ENCODE data around the gene ANKRD65. TPM values are rescaled to one million over a fixed set of nuclear protein-coding genes. Genes with fewer than 3 reads are reported as not detected.
A peak's percentile ranks its signal among the peaks of the same experiment; 100 is the strongest.

ANKRD65 gene
- total RNA-seq, 1 donor from 2014 or later, result 38.4 TPM

GRCh38 chr1:1424707-1425106, 3.6 kb upstream of the ANKRD65 start:
- Mint-ChIP-seq H3K27ac (ENCODE audit: unreplicated experiment) (peak overlapping the region; percentile 77), H3K4me1 (ENCODE audit: low read depth, unreplicated experiment) (peaks cover 10% of the 10 kb centered on the region), H3K4me3 (ENCODE audit: unreplicated experiment) (peak overlapping the region; percentile 52), H3K36me3 (ENCODE audit: unreplicated experiment) (no peaks in the 10 kb centered on the region), H3K9me3 (ENCODE audit: unreplicated experiment) (peaks cover 11% of the 10 kb centered on the region), H3K27me3 (ENCODE audit: unreplicated experiment) (peaks cover 6% of the 10 kb centered on the region)
- TF ChIP-seq, protein P1, sequence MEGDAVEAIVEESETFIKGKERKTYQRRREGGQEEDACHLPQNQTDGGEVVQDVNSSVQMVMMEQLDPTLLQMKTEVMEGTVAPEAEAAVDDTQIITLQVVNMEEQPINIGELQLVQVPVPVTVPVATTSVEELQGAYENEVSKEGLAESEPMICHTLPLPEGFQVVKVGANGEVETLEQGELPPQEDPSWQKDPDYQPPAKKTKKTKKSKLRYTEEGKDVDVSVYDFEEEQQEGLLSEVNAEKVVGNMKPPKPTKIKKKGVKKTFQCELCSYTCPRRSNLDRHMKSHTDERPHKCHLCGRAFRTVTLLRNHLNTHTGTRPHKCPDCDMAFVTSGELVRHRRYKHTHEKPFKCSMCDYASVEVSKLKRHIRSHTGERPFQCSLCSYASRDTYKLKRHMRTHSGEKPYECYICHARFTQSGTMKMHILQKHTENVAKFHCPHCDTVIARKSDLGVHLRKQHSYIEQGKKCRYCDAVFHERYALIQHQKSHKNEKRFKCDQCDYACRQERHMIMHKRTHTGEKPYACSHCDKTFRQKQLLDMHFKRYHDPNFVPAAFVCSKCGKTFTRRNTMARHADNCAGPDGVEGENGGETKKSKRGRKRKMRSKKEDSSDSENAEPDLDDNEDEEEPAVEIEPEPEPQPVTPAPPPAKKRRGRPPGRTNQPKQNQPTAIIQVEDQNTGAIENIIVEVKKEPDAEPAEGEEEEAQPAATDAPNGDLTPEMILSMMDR (IDR thresholded peaks at IDR 0.05; ENCODE audit: partially characterized antibody, unreplicated experiment), result no peak
- no peak for DNase-seq

DNA sequence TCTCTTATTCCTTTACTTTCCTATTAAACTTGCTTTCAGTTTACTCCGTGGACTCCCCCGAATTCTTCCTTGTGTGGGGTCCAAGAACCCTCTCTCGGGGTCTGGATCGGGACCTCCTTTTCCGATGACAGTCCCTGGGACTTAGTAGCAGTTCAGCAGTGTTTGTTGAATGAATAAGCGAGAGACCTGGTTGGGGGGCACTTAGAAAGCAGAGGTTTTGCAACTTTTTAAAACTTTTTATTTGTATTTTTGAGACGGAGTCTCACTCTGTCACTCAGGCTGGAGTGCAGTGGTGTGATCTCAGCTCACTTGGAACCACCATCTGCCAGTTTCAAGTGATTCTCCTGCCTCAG, 2.1 kb upstream of the ANKRD65 start:
- Mint-ChIP-seq H3K4me1 (ENCODE audit: low read depth, unreplicated experiment) (peaks cover 10% of the 10 kb centered on the region), H3K9me3 (ENCODE audit: unreplicated experiment) (peaks cover 10% of the 10 kb centered on the region), H3K36me3 (ENCODE audit: unreplicated experiment) (no peaks in the 10 kb centered on the region), H3K27ac (ENCODE audit: unreplicated experiment) (no peak overlapping the region), H3K27me3 (ENCODE audit: unreplicated experiment) (peaks cover 2% of the 10 kb centered on the region), H3K4me3 (ENCODE audit: unreplicated experiment) (no peak overlapping the region)
- TF ChIP-seq, protein P1 (IDR thresholded peaks at IDR 0.05; ENCODE audit: partially characterized antibody, unreplicated experiment), result no peak
- DNase-seq, result no peak

DNA sequence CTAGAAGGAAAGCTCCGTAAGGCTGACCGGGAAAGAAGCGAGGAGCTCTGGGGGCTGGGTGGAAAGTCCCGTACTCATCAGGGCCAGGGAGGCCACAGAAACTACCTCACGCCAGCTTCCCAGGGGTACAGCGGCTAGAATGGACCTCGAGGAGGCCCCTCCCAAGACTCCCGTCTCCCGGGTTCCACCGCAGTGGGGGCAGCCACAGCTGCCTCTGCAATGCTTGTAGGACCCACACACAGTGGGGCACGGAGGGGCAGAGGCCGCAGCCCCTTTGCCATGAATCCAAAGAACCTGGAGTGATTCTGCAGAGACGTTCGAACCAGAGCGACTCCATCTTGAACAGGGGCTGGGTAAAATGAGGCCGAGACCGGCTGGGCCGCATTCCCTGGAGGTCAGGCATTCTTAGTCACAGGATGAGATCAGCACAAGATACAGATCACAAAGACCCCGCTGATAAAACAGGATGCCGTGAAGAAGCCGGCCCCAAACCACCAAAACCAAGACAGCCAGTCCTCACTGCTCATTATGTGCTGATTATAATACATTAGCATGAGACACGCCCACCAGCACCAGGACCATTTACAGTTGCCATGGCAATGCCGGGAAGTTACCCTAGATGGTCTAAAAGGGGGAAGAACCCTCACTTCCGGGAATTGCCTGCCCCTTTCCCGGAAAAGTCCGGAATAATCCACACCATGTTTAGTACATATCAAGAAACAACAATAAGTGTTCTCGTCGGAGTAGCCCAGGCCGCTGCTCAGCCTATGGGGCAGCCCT, 1.6 kb upstream of the ANKRD65 start:
- TF ChIP-seq, protein P1 (IDR thresholded peaks at IDR 0.05; ENCODE audit: partially characterized antibody, unreplicated experiment), result no peak
- Mint-ChIP-seq H3K36me3 (ENCODE audit: unreplicated experiment) (no peaks in the 10 kb centered on the region), H3K4me3 (ENCODE audit: unreplicated experiment) (no peak overlapping the region), H3K4me1 (ENCODE audit: low read depth, unreplicated experiment) (peaks cover 13% of the 10 kb centered on the region), H3K27ac (ENCODE audit: unreplicated experiment) (no peak overlapping the region), H3K9me3 (ENCODE audit: unreplicated experiment) (peaks cover 11% of the 10 kb centered on the region), H3K27me3 (ENCODE audit: unreplicated experiment) (peaks cover 2% of the 10 kb centered on the region)
- DNase-seq, result no peak

DNA sequence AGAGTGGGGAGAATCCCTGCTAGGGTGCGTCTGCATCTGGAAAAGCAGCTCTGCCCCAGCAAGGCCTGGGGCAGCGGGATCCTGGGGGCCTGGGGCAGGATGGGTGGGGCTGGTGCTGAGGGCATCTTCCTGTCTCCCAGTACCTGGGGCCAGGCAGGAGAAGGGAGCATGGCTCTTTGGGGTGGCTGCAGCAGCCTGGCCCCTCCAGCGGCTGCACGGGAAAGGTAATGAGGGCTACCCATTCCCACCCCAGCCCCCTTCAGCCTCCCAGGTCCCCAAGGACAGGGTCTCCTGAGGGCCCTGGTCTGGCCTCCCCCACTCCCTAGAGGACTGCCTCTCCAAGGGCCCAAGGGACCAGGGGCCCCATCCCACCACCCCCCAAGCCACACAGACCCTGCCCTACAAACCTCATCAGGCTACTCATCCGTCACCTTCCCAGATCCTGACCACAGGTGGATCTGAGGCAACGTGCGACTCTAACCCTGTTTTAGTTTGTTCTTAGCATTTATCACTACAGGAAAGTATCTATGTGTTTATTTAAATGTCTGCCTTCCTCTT, 910 bp upstream of the ANKRD65 start:
- Mint-ChIP-seq H3K27ac (ENCODE audit: unreplicated experiment) (no peak overlapping the region), H3K27me3 (ENCODE audit: unreplicated experiment) (peaks cover 2% of the 10 kb centered on the region), H3K4me3 (ENCODE audit: unreplicated experiment) (no peak overlapping the region), H3K36me3 (ENCODE audit: unreplicated experiment) (no peaks in the 10 kb centered on the region), H3K4me1 (ENCODE audit: low read depth, unreplicated experiment) (peaks cover 17% of the 10 kb centered on the region), H3K9me3 (ENCODE audit: unreplicated experiment) (peaks cover 11% of the 10 kb centered on the region)
- no peak for DNase-seq
- TF ChIP-seq, protein P1 (IDR thresholded peaks at IDR 0.05; ENCODE audit: partially characterized antibody, unreplicated experiment), result no peak

DNA sequence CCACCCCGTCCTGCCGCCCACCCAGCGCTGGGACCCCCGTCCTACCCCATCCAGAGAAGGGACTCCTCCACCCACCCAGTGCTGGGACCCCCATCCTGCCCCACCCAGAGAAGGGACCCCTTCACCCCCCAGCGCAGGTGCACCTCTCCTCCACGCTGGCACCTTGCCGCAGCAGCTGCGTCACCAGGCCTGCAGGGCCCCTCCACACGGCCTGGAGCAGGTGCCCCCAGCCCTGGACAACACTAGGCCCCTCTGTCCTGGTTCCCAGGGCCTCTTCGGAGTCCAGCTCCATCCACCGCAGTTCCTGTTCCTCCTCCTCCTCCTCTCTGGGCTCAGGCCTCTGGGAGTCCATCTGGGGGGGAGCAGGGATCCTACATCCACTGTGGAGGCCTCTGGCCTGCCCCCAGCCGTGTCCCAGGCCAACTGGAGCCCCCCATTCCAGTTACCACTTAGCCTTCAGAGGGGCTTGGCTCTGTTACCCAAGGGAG, 378 bp downstream of the ANKRD65 start:
- Mint-ChIP-seq H3K27ac (ENCODE audit: unreplicated experiment) (peak overlapping the region; percentile 76), H3K36me3 (ENCODE audit: unreplicated experiment) (no peaks in the 10 kb centered on the region), H3K27me3 (ENCODE audit: unreplicated experiment) (peaks cover 2% of the 10 kb centered on the region), H3K9me3 (ENCODE audit: unreplicated experiment) (peaks cover 11% of the 10 kb centered on the region), H3K4me3 (ENCODE audit: unreplicated experiment) (peak overlapping the region; percentile 34), H3K4me1 (ENCODE audit: low read depth, unreplicated experiment) (peaks cover 17% of the 10 kb centered on the region)
- TF ChIP-seq, protein P1 (IDR thresholded peaks at IDR 0.05; ENCODE audit: partially characterized antibody, unreplicated experiment), result no peak
- no peak for DNase-seq
